GM19239 (cell line): ENCODE data around the gene CATSPER1.
"Not testable (repeated sequence)": the region's sequence is repeated elsewhere in the genome, so short reads cannot be mapped to it uniquely, and the experiment has no call there.

Source experiments
- DNase-seq: peaks from one replicate; pipeline ENCODE4 v3.0.0; 2011; ENCODE audit warnings: low spot score; ENCODE audit not compliant: insufficient read length
- FAIRE-seq: peaks from 2 replicates; lab custom pipeline; 2011; peaks lifted over from hg19 to GRCh38; lab: Jason Lieb, UNC

Gene CATSPER1

GRCh38 chr11:66052664-66052982 is 26.3 kb upstream of the CATSPER1 start:
- no peak for FAIRE-seq

GRCh38 chr11:66051766-66052663 is 25.7 kb upstream of the CATSPER1 start, which contains the start of gene SF3B2:
Gene SF3B2, plus strand, starts transcription at chr11:66052364. Its CDS starts 21 bp downstream, at chr11:66052385.
- DNase-seq: peak; percentile 94
- peak; percentile 94 for FAIRE-seq

More at GRCh38 chr11:66052664-66052982, 26.3 kb upstream of the CATSPER1 start:
- DNase-seq: no peak

GRCh38 chr11:66051371-66051765 is 25.1 kb upstream of the CATSPER1 start:
- FAIRE-seq (peak; percentile 11), DNase-seq (no peak)

GRCh38 chr11:66050581-66051231 is 24.4 kb upstream of the CATSPER1 start:
- no peak for DNase-seq
- no peak for FAIRE-seq

GRCh38 chr11:66048547-66049323 is 22.5 kb upstream of the CATSPER1 start, which contains the start of gene GAL3ST3:
Gene GAL3ST3, minus strand, starts transcription at chr11:66049161. Its CDS starts 3,746 bp downstream, at chr11:66045415.
- DNase-seq (no peak), FAIRE-seq (no peak)

GRCh38 chr11:66047541-66048365 is 21.5 kb upstream of the CATSPER1 start:
- FAIRE-seq (no peak), DNase-seq (no peak)

- DNase-seq (no peak), FAIRE-seq (no peak)
Measured at GRCh38 chr11:66046901-66047300, 20.6 kb upstream of the CATSPER1 start.

GRCh38 chr11:66045177-66045639 is 18.9 kb upstream of the CATSPER1 start:
- FAIRE-seq (peak; percentile 89), DNase-seq (peak; percentile 92)

- DNase-seq: no peak
- FAIRE-seq: peak; percentile 64
Measured at GRCh38 chr11:66044757-66045156, 18.5 kb upstream of the CATSPER1 start.

GRCh38 chr11:66042996-66043906 is 17.0 kb upstream of the CATSPER1 start:
- FAIRE-seq (no peak), DNase-seq (no peak)

GRCh38 chr11:66042227-66042995 is 16.1 kb upstream of the CATSPER1 start:
- FAIRE-seq: no peak

GRCh38 chr11:66039765-66040164 is 13.5 kb upstream of the CATSPER1 start:
- FAIRE-seq (no peak), DNase-seq (no peak)

More at GRCh38 chr11:66042227-66042995, 16.1 kb upstream of the CATSPER1 start:
- no peak for DNase-seq

GRCh38 chr11:66037327-66037726 is 11.0 kb upstream of the CATSPER1 start:
- FAIRE-seq (no peak), DNase-seq (no peak)

- no peak for FAIRE-seq
- DNase-seq: no peak
Measured at GRCh38 chr11:66036334-66036710, 10.0 kb upstream of the CATSPER1 start.

GRCh38 chr11:66035653-66036333 is 9.5 kb upstream of the CATSPER1 start:
- DNase-seq: no peak
- FAIRE-seq: no peak

- DNase-seq (no peak), FAIRE-seq (no peak)
Measured at GRCh38 chr11:66032957-66033735, 6.9 kb upstream of the CATSPER1 start.

- not testable (repeated sequence) for DNase-seq, FAIRE-seq
Measured at GRCh38 chr11:66023186-66023440, 3.2 kb downstream of the CATSPER1 start.
